GM21717 (cell line): Measurements from ENCODE around the gene SMIM23.

ENCODE experiments used
- ATAC-seq: cut with Tn5 transposase; IDR thresholded peaks from one replicate; pipeline ENCODE4 v1.9.1; 2021; ENCODE audit warnings: mild to moderate bottlenecking, moderate library complexity; ENCODE audit not compliant: unreplicated experiment

The SMIM23 gene

DNA sequence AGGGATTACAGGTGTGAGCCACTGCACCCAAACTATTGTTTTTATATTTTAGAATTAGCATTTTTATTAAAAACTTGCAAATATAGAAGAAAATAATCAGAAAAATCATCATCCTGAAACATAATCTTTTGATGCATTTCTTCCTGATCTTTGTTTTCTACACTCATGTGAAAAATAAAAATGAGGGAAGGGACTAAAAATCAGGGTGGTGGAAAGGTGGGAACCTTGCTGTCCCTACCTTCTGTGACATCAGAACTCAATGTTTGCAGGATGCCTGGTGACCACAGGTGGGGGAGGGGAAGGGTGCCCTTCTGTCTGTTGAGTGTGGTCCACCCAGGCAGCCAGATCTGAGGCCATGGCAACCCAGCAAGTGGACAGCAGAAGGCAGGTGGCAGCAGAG is at the start of gene SMIM23:
SMIM23 (plus strand) TSS at position 301 of the 400 bp plus-strand sequence; CDS start at position 356, 55 bp downstream.
- ATAC-seq = no peak

DNA sequence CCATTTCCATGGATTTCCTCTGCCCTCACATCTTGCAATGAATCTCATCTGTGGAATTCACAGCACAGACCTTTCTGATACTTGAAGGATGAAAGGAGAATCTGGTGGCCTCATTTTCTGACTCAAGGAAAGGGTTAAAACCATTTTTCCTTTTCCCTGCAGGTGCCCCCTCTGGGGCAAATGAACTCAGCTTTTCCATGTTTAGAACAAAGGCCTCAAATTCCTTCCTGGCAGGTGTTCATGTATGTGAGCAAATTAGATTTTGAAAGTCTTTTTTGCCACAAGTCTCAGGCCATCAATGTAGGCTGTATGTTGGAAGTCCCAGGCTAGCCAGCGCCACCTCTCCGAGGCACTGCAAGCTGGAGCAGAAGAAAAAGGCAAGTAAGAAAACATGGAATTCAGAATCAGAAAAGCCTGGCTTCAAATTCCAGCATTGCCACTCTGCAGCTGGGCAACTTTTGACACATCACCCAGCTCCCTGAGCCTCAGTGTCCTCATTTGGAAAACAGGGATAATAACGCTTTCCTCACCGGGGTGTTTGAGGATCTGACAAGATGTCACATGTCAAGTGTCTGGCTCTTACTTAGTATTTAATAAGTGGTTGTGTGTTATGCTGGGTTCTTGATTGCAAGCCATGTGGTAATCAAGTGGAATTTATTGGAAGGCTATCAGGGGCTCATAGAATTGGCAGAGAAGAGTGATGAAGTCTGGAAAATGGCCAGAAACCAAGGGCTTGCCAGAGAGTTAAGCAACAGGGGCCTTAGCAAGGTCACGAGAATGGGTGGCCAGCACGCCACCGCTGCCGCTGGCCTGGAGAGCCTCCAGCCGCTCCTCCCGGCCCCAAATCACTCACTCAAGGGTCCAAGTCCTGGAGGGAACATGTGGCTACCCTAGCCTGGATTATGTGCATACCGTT is 48.4 kb upstream of the SMIM23 start:
- no peak for ATAC-seq

DNA sequence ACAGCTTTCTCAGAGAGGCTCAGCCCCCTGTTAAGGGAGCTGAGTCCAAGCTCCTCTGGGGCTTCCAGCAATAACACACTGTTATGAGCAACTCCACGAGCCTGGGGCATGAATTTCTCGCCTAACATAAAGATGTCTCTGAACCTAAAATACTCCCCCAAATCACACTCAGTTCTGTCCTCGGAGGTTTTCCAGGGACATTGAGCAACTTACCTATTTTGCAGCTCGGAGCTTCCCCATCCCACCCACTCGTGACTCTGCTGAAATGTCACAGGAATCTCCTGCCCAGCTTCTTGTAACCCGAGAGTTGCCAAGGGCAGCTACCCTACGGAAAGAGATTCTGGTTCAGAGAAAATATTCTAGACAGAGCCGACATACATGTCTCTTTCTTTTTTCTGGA is 47.1 kb upstream of the SMIM23 start:
- no peak for ATAC-seq

DNA sequence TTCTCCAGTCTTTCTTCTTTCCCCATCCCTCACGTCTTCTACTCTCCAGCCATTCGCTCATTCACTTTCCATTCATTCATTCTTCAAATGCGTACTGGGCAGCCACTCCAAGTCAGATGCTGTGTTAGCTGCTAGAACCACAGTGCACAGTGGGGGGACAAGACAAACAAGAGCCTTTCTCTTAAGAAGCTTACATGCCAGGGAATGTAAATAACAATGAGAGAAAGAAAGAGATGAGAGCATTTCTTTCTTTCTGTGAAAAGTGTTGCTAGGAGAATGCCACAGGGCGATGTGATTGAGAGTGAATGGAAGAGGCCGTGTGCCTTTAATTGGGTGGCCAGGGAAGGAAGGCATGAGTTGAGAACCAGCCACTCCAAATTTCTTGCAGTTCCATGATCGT is 46.3 kb upstream of the SMIM23 start:
- ATAC-seq = no peak

DNA sequence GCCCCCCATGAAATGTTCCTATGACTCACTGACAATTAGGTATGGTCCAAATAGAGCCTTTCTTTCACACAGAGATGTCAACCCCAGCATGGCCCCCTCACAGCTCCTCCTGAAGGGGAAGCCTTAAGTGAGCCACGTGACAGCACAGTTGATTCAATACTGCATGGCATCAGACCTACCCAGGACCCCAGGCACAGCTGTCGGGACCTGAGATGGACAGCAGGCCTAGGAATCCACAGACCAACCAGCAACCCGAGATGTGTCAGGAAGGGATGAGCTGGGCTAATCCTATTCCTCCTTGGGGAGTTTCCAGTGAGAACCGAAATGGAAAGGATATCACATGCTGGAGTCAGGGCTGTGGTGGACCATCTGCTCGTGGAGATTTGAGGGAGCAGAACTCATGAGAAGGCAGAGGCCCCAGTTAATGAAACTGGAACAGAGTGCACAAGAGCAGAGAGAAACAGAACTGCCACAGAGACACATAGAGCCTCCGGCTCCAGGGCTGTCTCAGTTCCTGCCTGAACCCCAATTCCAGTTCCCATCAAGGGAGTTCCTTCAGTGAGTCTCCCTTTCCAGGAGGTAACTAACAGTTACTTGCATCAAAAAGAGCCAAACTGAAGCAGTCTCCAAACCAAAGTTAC is 42.1 kb upstream of the SMIM23 start:
- peak; percentile 33 for ATAC-seq

DNA sequence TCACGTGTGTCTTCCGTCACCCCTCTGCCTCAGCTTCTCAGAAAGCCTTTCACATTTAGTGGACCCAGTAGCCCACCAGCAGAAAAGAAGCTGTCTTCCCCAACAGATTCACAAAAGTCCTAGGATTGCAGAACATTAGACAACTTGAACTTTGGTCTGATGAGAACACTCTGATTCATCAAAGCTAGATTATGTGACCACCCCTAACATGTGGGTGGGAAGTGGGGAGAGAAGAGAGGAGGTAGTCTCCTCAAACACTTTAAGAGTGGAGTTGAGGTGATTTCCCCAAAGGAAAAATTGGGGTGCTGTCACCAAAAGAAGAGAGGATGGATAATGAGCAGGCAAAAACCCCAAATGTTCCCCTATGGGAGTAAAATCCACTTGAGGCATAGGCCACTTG is 41.4 kb upstream of the SMIM23 start:
- no peak for ATAC-seq

DNA sequence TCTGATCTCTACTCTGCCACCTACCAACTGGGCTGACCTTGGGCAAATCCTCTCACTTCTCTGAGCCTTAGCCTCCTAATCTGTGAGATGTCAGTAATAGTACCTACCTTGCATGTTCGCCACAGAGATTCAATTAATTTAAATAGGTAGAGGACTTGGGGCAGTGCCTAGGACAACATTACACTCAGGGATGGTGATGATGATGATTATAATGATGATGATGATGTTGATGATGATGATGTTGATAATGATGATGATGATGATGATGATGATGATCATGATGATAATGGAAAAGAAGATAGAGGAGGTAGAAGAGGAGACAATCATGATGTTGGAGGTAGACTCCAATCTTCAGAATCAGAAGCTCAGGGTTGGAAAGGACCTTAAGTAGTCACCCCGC is 40.7 kb upstream of the SMIM23 start:
- ATAC-seq = no peak

DNA sequence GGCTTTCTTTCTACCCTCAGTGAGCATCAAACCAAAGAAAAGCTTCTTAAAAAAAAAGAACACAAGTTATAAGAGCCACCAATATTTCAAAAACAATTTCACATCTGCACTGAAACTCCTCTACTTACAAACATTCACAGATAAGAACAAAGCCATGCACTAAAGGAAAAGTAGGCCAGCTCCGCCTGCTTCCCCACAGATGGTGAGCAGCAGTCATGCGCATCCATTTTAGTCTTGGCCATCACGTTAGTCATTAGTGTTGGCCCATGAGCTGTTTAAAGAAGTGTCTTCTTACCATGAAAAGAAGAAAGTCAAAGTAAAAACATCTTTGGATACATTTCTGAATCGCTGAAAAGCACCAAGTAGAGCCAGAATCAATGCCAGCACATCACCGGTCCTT is 40.0 kb upstream of the SMIM23 start:
- ATAC-seq = no peak

DNA sequence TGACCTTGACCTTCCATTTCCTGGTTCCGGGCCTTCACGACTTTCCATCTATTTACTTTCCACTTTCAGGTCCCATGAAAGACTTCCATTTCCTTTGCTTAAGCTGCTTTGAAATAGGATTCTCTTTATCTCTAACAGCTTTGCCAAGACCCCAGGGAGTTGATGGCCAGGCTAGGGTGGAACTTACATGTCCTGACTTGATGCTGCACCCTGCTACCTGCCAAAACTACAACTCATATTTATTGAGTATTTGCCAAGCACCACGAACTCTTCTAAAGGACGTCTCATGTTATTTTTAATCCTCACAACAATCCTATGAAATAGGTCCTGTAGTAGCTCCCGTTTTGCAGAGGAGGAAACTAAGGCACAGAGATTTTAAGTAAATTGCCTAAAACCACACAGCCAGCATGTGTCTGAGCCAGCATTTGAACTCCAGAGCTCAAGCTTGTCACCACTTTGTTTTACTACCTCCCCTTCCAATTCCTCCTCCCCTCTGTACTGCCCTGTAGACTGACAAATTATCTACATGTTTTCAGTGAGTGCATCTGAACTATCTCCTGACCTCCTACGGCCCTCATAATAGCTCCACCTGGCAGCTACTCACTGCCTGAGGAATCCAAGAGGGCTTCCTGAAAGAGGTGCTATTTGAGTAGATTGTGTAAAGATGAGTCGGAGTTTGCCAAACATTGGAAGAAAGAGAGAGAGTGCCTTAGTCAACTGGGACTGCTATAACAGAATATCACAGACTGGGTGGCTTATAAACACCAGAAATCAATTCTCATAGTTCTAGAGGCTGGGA is 38.4 kb upstream of the SMIM23 start:
- no peak for ATAC-seq

DNA sequence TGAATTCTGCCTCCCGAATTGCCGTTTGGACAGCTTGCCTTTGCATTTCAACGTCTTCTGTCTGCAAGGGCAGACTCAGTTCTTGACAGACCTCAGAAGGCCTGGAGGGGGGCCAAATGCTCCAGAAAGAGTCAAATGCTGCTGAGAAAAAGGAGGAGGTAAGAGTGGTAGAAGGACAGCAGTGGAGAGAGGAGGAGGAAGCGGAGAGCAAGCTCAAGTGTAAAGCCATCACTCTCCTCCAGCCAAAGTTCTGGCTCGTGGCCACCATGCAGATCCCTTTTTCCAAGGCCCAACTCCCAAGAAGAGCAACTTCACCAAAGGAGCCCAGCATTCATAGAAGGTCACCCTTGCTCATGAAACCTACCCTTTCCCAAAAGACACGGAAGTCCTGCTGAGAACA is 36.9 kb upstream of the SMIM23 start:
- ATAC-seq = no peak

DNA sequence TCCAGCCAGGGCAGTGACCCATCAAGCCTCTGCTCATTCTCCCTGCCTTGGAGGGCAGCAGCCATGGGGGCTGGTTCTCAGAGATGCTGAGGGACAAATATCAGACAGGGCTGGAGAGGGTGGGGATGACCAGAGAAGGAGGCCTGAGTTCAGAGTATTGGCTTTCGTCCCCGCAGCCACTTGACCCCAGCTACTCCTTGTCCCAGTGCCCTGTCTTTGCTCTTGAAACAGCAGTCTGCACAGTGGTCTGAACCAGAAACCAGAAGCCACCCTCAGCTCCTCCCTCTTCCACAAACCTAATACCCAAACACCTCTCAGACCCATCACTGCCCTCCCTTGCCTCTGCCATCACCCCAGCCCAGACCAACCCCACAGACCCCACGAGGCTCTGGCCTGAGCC is 36.3 kb upstream of the SMIM23 start:
- ATAC-seq = no peak

DNA sequence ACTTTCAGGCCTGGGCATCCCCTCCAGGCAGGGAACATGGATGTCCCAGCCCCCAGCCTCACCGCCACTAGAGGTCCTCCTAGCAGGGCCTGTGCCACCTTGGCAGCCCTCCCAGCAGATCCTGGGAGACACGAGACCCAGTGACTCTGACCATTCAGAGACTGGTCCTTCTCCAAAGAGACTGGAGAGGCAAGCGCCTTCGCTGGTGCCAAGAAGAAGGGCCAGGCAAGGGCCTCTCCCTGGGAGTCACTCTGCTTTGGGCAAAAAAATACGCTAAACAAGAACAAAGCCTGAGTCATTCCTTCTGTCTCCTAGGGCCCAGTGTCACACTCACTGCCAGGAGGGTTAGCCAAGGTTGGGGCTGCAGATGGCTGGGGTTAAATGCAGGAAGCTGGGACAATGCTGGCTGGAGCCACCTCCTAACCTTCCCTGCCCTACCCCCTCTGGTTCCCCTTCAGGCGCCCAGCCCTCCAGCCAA is 35.3 kb upstream of the SMIM23 start:
- no peak for ATAC-seq

DNA sequence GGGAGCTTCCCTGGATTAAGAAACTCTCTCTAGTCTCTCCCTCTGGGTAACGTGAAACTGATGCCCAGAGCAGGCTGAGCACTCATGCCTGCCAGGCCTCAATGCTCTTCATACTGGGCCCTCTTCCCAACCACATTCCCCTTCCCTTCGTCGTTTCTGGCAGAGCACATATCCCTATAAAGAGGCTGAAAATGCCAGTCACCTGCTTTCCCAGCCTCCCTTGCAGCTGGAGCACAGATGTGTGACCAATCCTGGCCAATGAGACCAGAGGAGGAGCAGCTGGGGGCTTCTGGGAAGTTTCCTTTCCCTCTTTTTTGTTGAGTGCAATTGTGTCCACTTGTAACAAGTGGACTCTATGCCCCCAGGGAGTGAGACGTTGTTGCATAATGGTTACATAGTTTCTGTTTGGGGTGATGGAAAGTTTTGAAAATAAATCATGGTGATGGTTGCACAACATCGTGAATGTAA is 30.2 kb upstream of the SMIM23 start:
- ATAC-seq = no peak

DNA sequence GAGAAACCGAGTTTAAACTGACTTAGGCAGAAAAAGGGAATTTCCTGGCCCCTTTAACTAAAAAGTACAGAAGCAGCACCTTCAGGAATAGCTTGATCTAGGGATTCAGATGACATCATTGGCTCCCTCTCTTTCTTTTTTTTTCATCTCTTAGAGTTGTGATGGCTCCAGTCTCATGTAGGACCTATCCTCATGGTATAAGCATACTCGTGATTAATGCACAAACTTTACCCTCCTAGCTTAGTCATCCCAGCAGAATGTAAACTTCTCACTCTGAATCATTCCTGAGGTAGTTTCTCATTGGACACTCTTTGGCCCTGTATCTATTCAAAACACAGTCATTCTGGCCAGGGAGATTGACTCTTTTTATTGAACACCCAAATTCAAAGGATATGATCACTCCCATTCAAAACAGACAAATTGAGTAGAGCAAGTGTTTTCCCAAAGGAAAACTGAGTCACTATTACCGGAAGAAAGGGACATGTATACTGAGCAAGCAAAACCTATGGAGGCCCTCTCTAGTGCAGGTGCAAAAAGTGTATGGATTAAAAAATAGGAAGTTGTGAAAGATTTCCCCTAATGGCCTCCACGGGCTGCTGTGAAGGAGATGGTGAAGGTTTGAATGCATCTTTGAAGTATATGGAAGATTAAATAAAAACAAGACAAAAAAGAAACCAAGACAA is 27.6 kb upstream of the SMIM23 start:
- ATAC-seq = no peak

DNA sequence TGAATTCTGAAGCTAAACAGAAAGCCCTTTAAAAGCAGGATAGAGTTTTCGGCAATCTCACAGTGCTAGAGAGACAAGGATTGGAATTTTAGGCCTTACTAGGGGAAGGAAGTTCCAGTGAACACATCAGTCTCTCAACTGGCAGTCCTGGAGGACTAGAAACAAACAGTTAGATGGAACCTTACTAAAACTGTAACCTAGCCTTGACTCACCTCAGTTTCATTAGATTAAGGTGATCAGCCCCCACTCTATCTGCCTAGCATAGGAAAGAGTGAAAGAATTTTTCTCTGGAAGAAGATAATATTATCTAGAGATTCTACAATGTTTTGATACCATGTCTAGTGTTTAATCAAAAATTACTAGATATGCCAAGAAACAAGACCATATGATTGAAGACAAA is 25.8 kb upstream of the SMIM23 start:
- no peak for ATAC-seq

DNA sequence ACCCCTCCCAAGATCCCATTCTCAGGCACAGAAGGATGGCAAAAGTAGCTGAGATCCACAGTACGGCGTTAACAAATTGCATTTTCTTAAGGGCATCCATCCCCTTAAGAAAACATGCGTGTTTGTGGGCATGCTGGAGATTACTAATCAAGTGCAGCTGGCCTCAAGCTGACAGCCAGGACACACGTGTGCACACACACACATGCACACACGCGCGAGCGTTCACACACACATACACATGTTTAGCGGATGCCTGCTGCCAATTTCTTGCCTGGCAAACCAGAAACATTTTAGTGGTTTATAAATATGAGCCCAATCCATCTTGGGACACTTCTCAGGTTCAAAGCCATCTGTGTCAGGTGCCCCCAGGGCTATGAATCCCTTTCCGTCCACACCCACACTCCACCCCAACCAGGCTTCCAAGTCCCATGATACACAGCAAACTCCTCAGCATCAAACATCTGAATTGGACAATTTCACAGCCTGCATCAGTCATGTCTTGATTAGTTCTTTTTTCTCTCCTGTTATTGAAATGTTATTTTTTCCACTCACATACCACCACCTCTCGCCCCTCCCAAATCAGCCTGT is 23.5 kb upstream of the SMIM23 start:
- no peak for ATAC-seq

DNA sequence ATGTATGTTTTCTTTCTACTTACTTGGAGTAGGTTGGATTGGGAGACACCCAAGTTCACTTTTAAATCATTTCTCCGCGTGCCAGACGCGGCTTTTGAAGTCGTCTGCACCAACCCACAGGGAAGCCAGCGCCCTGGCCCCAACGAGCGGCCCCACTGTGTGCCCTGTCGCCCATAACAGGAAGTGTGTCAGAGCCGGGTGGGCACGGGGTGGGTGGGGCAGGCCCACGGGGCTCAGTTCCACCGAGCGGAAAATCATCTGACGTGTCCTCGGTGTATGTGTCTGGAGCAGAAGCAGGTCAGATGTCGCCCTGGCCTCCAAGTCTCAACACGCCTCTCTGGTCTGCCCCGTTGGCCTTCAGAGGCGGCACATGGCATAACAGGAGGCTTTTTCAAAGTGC is 22.7 kb upstream of the SMIM23 start:
- ATAC-seq = no peak

DNA sequence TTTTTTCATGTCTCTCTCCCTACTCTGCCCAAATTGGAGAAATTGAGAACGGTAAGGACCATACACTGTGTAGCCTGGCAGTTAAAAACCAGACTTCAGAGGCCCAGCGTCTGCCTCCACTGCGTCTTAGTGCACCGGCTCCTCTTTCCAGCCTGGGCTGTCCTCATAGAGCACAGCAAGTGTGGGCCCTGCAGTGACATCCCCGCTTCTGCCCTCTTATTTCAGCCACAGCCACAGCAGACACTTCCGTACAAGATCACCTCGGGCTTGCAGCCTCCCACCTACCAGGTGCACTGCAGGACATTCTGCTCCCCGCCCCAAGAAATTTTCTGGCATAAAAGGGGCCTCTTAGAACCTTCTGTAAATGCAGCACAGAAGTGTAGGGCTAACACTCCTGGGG is 21.4 kb upstream of the SMIM23 start:
- ATAC-seq = no peak

DNA sequence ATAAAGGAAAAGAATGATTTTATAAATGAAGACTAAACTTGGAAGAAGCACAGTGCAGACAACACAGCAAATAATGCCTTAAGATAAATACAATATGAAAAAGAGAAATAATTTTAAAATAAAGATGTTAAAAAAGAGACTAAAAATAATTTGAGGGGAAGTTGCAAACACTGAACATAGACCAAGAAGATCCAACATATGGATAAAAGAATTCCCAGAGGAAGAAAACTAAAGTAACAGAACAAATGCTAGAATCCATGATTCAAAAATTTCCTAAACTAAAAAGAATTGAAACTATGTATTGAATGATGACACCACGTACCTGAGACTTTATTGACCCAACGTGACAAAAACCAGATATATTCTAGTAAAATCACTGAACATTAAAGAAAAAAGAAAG is 18.7 kb upstream of the SMIM23 start:
- ATAC-seq = no peak

DNA sequence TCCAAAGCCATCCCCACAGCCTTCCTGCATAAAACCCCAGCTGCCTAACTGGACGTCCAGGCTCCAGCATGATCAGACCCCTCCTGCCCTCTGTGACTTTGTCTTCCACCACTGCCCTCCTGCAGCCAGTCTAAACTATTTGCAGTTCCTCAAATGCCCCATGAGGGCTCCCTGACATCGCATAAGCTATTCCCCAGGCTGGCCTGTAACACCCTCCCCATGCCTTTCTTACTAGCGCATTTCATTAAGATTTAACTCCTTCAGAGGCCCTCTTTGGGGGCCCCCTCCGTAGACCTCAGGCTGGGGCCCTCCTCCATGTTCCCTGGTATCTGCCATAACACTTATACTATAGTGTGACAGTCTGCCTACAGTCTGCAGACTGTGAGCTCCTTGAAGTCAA is 15.5 kb upstream of the SMIM23 start:
- ATAC-seq = no peak
